ENCODE data around the gene MYLIP. TPM values are rescaled to one million over a fixed set of nuclear protein-coding genes. Genes with fewer than 3 reads are reported as not detected.
A peak's percentile ranks its signal among the peaks of the same experiment; 100 is the strongest.
"Not testable (repeated sequence)": the region's sequence is repeated elsewhere in the genome, so short reads cannot be mapped to it uniquely, and the experiment has no call there.

The MYLIP gene
- total RNA-seq, 1 donor from 2014 or later, result 5.7 TPM

DNA sequence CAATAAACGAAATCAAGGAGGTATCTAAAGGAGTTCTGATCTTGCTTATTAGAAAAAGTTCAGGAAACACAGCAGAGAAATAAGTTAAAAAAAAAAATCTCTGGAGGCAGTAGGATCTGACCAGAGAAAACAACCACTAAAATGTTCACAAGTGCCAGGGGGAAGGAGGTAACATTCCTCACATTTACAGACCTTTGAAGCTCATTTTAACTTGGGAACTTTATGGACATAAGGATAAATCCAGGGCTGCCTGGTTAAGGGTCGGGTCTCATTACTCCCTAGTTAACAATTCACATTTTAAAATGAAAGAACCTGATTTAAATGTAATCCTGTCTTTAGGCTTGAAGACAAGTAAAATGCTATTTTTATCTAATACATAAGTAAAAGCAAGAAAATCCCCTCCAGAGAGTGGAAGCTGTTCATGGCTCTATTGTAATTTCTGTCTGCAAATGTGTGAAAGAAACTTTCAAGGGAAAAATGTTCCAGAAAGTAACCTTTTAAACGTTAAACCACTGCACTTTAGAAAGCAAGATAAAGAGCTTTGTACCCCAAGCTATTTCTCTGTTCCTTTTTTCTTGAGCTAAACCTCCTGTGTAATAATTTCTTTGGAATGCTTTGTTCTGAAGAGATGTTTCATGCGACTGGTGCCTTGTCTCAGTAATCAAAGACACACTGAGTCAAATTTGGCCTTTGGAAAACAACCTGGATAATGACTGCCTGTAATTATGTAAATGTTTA, 38.2 kb downstream of the MYLIP start:
- no peak for DNase-seq (ENCODE audit: low read depth)
- H3K4me3 ChIP-seq (ENCODE audit: low read depth, low read length), result no peak overlapping the region
- TF ChIP-seq, protein P1, sequence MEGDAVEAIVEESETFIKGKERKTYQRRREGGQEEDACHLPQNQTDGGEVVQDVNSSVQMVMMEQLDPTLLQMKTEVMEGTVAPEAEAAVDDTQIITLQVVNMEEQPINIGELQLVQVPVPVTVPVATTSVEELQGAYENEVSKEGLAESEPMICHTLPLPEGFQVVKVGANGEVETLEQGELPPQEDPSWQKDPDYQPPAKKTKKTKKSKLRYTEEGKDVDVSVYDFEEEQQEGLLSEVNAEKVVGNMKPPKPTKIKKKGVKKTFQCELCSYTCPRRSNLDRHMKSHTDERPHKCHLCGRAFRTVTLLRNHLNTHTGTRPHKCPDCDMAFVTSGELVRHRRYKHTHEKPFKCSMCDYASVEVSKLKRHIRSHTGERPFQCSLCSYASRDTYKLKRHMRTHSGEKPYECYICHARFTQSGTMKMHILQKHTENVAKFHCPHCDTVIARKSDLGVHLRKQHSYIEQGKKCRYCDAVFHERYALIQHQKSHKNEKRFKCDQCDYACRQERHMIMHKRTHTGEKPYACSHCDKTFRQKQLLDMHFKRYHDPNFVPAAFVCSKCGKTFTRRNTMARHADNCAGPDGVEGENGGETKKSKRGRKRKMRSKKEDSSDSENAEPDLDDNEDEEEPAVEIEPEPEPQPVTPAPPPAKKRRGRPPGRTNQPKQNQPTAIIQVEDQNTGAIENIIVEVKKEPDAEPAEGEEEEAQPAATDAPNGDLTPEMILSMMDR (conservative IDR thresholded peaks at IDR 0.05; ENCODE audit: low read depth, low read length), result no peak

- TF ChIP-seq, protein P1 (conservative IDR thresholded peaks at IDR 0.05; ENCODE audit: low read depth, low read length), result no peak
- DNase-seq (ENCODE audit: low read depth), result no peak
Measured at GRCh38 chr6:16168121-16168520, 39.2 kb downstream of the MYLIP start.

DNA sequence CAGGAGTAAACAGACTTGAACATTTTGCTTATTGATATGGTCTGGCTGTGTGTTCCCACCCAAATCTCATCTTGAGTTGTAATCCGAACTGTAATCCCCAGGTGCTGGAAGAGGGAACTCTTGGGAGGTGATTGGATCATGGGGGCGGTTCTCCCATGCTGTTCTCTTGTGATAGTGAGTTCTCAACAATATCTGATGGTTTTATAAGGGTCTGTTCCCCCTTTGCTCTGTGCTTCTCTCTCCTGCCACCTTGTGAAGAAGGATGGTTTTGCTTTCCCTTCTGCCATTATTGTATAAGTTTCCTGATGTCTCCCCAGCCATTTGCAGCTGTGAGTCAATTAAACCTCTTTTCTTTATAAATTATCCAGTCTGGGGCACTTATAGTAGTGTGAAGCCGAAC, 40.0 kb downstream of the MYLIP start:
- DNase-seq (ENCODE audit: low read depth), result no peak
- TF ChIP-seq, protein P1 (conservative IDR thresholded peaks at IDR 0.05; ENCODE audit: low read depth, low read length), result peak; percentile 70
- no peak overlapping the region for H3K4me3 ChIP-seq (ENCODE audit: low read depth, low read length)

More at GRCh38 chr6:16168121-16168520, 39.2 kb downstream of the MYLIP start:
- H3K4me3 ChIP-seq (ENCODE audit: low read depth, low read length), result no peak overlapping the region

DNA sequence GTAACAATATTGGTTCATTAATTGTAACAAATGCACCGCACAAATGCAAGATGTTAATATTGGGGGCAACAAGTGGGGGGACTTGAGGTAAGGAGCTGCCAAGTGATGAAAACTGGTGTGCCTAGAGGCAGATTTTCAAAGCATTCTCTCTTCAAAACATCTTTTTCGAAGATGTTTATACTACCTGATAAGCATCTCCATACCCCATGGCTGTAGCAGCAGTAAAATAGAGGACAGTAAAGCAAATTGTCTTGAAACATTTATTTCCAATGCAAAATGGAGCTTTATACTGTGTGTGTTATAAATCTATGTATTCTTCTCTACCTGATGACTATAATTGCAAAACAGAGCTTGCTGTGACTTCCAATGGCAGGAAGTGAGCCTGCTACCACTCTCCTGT, 42.5 kb downstream of the MYLIP start:
- TF ChIP-seq, protein P1 (conservative IDR thresholded peaks at IDR 0.05; ENCODE audit: low read depth, low read length), result no peak
- no peak for DNase-seq (ENCODE audit: low read depth)
- no peak overlapping the region for H3K4me3 ChIP-seq (ENCODE audit: low read depth, low read length)

DNA sequence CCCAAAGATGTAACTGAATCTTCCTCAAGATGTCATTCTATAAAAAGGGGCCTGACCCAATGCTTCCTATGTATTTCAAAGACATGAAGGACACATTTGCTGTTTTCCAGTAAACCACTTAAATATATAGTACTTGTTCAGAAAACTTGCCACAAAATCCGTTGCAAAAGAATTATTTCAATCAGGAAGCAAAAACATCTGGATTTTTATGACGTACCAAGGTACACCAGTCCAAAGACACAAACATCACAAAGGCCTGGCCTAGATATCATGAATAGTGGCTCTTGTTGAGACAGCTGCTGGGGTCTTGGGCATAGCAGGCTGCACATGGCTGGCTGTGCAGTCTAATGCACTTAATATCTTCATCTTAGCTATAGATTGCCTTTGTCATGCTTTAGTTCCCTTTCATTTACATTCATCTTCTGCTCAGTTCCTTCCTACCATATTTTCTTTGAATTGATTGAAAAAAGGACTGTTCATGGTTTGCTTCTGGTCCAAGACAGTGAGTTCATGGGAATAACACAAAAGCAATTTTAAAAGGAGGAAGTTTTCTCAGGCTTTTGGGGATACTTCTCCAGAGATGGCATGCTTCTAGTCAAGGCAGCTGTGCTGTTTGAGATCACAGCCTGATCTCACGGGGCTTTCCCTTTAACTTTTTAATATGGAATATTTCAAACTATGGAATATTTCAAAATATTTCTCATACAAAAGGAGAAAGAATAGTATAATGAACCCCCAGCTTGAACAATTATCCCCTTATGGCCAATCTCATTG, 44.5 kb downstream of the MYLIP start:
- TF ChIP-seq, protein P1 (conservative IDR thresholded peaks at IDR 0.05; ENCODE audit: low read depth, low read length), result no peak
- no peak overlapping the region for H3K4me3 ChIP-seq (ENCODE audit: low read depth, low read length)
- no peak for DNase-seq (ENCODE audit: low read depth)

DNA sequence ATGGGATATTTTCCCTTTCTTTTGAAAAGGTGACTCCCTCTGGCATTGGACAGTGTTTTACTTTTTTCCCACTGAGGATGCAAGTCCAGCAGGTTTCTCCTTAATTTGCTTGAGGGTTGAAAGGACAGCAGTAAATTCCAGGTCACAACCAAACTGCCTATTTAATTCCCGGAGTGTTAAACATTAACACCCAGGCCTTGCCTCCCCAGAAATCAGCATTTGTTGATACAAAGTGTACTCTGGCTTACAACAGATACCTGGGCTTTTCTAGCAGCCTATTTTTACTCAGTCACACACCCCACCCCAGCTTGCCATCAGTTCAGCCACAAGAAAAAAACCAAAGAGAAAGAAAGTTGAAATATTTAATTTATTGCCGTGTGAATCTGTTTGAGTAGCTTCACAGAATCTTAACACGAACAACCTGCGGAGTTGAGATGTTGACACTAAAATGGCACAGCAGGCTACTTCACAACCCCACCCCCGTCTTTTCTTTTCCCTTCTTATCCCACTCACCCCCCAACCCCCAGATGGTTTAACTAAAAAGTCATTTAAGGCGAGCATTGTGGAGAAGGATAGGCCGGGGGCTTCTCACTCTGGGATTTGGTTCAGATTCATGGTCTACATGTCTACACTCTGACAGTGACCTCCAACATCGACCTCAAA, 45.7 kb downstream of the MYLIP start:
- TF ChIP-seq, protein P1 (conservative IDR thresholded peaks at IDR 0.05; ENCODE audit: low read depth, low read length), result no peak
- no peak overlapping the region for H3K4me3 ChIP-seq (ENCODE audit: low read depth, low read length)
- DNase-seq (ENCODE audit: low read depth), result no peak

DNA sequence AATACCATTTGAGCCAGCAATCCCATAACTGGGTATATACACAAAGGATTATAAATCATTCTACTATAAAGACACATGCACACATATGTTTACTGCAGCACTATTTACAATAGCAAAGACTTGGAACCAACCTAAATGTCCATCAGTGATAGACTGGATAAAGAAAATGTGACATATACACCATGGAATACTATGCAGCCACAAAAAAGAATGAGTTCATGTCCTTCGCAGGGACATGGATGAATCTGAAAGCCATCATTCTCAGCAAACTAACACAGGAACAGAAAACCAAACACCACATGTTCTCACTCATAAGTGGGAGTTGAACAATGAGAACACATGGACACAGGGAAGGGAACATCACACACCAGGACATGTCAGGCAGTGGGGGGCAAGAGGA, 47.7 kb downstream of the MYLIP start:
- not testable (repeated sequence) for H3K4me3 ChIP-seq (ENCODE audit: low read depth, low read length); DNase-seq (ENCODE audit: low read depth)
